Cardiac muscle cell (in vitro differentiated cells and primary cell): ENCODE results near the gene UBE2F. TPM values are rescaled to one million over a fixed set of nuclear protein-coding genes. Genes with fewer than 3 reads are reported as not detected.
A peak's percentile ranks its signal among the peaks of the same experiment; 100 is the strongest.

Source experiments
- DNase-seq, 2 donors: peaks; one replicate each; pipeline versions ENCODE4 v3.0.0 to v3.0.0-alpha.2; 2010 to 2017; ENCODE audit warnings: low read depth in 1 of 2, low spot score in 1 of 2
- H3K27ac ChIP-seq: fragments of 200-600 bp; sonication (generic); 2 replicates; pipeline ENCODE4 v1.5.1; 2016
- H3K27me3 ChIP-seq: fragments of 200-600 bp; sonication (generic); 2 replicates; pipeline ENCODE4 v1.6.0; 2016; ENCODE audit warnings: control low read depth
- H3K36me3 ChIP-seq: fragments of 200-600 bp; sonication (generic); 2 replicates; pipeline ENCODE4 v1.5.1; 2016; ENCODE audit warnings: control low read depth
- H3K4me1 ChIP-seq: fragments of 200-600 bp; sonication (generic); 2 replicates; pipeline ENCODE4 v1.8.1; 2017; ENCODE audit warnings: low read depth, mild to moderate bottlenecking, mixed run types
- H3K4me3 ChIP-seq: fragments of 200-600 bp; sonication (generic); 2 replicates; pipeline ENCODE4 v1.5.1; 2016; ENCODE audit warnings: mild to moderate bottlenecking
- H3K9me3 ChIP-seq: fragments of 200-600 bp; sonication (generic); 2 replicates; pipeline ENCODE4 v1.5.1; 2017; ENCODE audit warnings: low read depth, mild to moderate bottlenecking, control low read depth
- polyA plus RNA-seq: library from polyadenylated mRNA; unstranded; fragments of >200 nt; fragmentation: Nextera tagmentation; extraction: Ambion mirVana; gene quantifications from 2 replicates; pipeline ENCODE4 v1.2.1, GENCODE V29; 2016
- total RNA-seq: library from RNA; depleted of rRNA; stranded (reverse); fragments of >200 nt; gene quantifications from 2 replicates; pipeline ENCODE4 v1.2.3, GENCODE V29; 2016
- TF ChIP-seq, protein P1 (sequence below): IDR thresholded peaks from 2 replicates; pipeline ENCODE4 v1.5.1; 2012; ENCODE audit warnings: low read depth, mild to moderate bottlenecking, low read length

The UBE2F gene
- total and polyA plus RNA-seq, 2 experiments from 2014 or later = 35.1 to 66.2 TPM

DNA sequence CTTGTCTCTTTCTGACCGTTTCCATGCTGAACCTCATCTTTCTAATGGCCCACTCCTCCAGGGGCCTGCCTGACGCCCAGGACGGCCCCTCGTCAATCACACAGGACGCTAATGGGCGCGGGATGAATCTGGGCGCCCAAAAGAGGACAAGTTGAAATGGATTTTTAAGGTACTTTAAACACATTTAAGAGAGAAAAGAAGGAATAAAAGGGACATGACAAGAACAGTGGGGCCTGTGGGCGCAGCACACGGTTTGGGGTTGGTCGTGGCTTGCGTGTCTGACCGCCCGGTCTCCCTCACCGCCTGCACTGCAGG is 607 bp upstream of the UBE2F start:
- H3K27me3 ChIP-seq = no peaks in the 10 kb centered on the region
- H3K27ac ChIP-seq = no peak overlapping the region
- H3K36me3 ChIP-seq = no peaks in the 10 kb centered on the region
- no peaks in the 10 kb centered on the region for H3K9me3 ChIP-seq
- peaks cover 4% of the 10 kb centered on the region for H3K4me1 ChIP-seq
- peak overlapping the region; percentile 91 for H3K4me3 ChIP-seq
- TF ChIP-seq, protein P1, sequence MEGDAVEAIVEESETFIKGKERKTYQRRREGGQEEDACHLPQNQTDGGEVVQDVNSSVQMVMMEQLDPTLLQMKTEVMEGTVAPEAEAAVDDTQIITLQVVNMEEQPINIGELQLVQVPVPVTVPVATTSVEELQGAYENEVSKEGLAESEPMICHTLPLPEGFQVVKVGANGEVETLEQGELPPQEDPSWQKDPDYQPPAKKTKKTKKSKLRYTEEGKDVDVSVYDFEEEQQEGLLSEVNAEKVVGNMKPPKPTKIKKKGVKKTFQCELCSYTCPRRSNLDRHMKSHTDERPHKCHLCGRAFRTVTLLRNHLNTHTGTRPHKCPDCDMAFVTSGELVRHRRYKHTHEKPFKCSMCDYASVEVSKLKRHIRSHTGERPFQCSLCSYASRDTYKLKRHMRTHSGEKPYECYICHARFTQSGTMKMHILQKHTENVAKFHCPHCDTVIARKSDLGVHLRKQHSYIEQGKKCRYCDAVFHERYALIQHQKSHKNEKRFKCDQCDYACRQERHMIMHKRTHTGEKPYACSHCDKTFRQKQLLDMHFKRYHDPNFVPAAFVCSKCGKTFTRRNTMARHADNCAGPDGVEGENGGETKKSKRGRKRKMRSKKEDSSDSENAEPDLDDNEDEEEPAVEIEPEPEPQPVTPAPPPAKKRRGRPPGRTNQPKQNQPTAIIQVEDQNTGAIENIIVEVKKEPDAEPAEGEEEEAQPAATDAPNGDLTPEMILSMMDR = no peak
- no peak for DNase-seq

GRCh38 chr2:237967463-237967951 is 693 bp downstream of the UBE2F start:
- Histone ChIP-seq H3K4me3 (peak overlapping the region; percentile 91), H3K27ac (peak overlapping the region; percentile 38), H3K9me3 (no peaks in the 10 kb centered on the region), H3K36me3 (no peaks in the 10 kb centered on the region), H3K27me3 (no peaks in the 10 kb centered on the region), H3K4me1 (peaks cover 4% of the 10 kb centered on the region)
- peak; percentile 13 to 49 for DNase-seq
- TF ChIP-seq, protein P1 = no peak

- TF ChIP-seq, protein P1 = no peak
- H3K36me3 ChIP-seq = no peaks in the 10 kb centered on the region
- H3K4me3 ChIP-seq = peak overlapping the region; percentile 91
- H3K9me3 ChIP-seq = no peaks in the 10 kb centered on the region
- H3K4me1 ChIP-seq = peaks cover 4% of the 10 kb centered on the region
- H3K27me3 ChIP-seq = no peaks in the 10 kb centered on the region
- peak in 1 of 2 donors; percentile 77 for DNase-seq
- H3K27ac ChIP-seq = no peak overlapping the region
These were observed 1.4 kb downstream of the UBE2F start for GRCh38 chr2:237968048-237968862.

DNA sequence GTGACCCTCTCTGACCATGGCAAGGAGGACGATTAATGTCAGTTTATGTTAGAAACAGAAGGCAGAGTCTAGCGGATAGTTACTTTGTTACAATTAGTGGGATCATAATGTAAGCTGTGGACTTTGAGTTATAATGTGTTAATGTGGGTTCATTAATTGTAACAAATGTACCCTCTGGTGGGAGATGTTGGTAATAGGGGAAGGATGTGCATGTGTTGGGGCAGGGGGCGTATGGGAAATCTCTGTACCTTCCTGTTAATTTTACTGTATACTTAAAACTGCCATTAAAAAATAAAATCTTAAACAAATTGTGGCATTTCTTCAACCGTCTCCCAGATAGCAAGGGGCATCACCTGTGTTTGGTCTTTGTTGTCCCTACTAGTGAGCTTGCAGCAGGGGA is 4.8 kb downstream of the UBE2F start:
- Histone ChIP-seq H3K36me3 (no peaks in the 10 kb centered on the region), H3K27ac (no peak overlapping the region), H3K27me3 (no peaks in the 10 kb centered on the region), H3K9me3 (no peaks in the 10 kb centered on the region), H3K4me1 (peaks cover 4% of the 10 kb centered on the region), H3K4me3 (no peak overlapping the region)
- DNase-seq = no peak
- TF ChIP-seq, protein P1 = no peak

DNA sequence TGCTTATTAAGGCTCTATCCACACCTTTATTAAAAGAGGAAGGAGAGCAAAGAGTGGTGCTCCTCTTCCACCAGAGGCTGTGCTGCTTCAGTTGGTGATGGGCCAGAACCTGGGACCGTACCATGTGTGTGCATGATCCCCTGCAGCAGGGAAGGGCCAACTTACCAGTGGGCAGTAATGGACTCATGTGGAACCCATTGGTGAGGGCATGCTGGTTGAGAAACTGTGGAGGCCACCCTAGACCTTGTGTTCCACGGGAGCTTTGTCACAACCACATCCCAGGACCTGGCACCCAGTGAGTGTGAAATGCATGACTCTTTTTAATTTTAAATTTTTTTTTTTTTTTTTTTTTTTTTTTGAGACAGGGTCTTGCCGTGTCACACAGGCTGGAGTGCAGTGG is 5.4 kb downstream of the UBE2F start:
- TF ChIP-seq, protein P1 = no peak
- no peak overlapping the region for H3K27ac ChIP-seq
- H3K36me3 ChIP-seq = no peaks in the 10 kb centered on the region
- no peaks in the 10 kb centered on the region for H3K27me3 ChIP-seq
- H3K4me3 ChIP-seq = no peak overlapping the region
- peaks cover 4% of the 10 kb centered on the region for H3K4me1 ChIP-seq
- H3K9me3 ChIP-seq = no peaks in the 10 kb centered on the region
- no peak for DNase-seq
